ENCODE measurements around the gene LATS2.

- TF ChIP-seq CTCF (IDR thresholded peaks at IDR 0.05) (no peak), POLR2A (IDR thresholded peaks at IDR 0.05) (no peak)
Measured at GRCh38 chr13:21079761-21080592, 18.6 kb upstream of the LATS2 start.
